ENCODE measurements around the gene BCO1.
A peak's percentile ranks its signal among the peaks of the same experiment; 100 is the strongest.

BCO1 gene

DNA sequence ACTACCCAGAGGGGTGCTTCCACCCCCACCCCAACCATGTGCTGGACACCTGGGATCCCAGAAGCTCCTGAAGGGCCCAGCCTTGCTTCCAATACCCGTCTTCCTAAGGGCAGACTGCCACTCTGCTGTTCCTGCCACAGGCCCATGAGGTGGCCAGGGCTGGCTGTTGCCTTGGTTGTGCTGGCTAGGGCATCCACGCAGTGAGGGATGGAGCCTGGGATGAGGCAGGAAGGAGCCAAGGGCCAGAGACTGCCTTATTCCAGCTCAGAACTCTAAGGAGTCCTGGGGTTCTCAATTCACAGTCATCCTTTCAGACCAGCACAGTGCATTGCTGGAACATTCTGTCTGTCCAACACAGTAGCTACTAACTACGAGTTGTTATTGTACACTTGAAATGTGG lies 37.8 kb downstream of the BCO1 start:
- peak; percentile 59 for DNase-seq

DNA sequence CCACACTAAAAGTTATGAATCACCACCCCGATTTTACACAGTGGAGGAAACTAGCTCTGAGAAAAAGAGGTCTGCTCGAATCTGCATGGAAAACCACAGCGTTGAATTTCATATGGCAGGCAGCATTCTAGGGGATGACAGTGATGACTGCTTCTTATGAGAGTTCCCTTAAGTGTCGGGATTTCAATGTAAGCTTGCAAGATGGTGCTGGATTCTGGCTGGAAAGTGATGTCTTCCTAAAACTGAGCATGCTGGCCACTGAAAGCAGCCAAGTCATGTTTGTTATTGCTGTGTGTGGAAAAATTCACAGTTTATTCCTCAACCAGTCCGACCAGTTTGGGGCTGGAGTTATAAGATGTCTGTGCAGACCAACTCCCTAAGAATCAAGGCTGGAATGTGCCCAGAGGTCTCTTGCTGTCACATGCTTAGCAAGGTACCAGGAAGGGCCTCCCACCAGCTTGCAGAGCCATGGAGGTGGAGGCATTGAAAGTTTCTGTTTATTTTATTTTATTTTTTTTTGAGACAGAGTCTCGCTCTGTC lies 39.1 kb downstream of the BCO1 start:
- no peak for DNase-seq

DNA sequence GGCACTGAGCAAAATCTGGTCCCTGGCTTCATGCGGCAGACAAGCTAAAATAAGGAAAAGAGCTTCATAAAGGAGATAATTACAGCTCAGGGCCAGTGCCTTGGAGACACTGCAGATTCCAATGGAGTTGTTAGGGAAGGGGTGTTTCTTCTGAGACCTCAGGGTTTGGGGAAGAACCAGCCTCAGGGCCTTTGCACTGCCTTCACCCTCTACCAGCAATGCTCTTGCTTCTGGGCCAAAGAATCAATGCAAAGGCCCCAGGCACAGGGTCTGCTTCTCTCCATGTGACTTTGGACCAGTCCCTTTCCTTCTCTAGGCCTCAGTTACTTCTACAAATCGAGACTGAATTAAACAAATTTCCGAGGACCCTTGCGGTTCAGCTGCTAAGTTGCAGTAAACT lies 40.0 kb downstream of the BCO1 start:
- DNase-seq = no peak

DNA sequence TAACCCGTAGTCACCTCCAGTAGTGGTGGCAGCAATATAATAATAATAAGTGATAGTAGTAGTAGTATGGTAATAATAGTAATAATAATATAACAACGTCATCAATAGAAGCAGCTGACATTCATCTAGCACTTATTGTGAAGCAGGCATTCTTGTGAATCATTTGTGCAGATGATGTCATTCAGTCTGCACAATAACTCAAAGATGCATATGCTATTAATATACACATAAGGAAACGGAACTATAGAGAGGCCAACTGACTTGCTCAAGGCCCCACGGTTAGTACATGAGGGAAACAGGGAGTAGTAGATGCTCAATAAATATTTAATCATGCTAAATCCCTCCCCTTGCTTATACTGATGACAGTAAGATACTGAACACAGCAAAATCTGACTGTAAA lies 40.9 kb downstream of the BCO1 start:
- DNase-seq = no peak

DNA sequence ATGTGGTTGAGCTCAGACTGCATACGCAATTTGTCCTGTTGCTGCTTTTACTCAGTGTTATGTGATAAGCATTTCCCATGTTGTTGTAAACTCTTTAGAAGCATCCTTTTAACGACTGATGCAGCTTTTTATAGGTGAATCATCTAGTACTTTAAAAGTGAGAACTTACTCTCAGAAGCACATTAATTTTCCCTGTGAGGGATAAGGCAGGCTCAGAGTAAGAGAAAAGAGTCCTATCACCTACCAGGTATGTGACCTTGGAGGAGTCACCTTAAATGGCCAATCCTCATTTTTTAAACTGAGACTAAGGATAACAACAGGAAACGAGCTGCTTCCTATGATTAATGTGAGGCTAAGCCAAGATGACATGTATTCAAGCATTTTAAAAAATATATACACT lies 41.9 kb downstream of the BCO1 start:
- no peak for DNase-seq

DNA sequence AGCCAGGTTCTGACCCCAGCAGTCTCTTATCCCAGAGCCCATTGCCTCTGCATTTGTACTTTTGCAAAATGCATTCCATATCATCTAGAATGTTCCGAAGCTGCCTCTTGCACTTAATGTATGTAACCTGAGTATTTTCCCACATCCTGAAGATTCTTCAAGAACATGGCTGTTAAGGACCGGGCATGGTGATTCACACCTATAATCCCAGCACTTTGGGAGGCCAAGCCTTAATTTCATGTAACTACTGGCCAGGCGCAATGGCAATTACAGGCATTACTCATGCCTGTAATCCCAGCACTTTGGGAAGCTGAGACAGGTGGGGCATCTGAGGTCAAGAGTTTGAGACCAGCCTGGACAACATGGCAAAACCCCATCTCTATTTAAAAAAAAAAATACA lies 44.6 kb downstream of the BCO1 start:
- no peak for DNase-seq

DNA sequence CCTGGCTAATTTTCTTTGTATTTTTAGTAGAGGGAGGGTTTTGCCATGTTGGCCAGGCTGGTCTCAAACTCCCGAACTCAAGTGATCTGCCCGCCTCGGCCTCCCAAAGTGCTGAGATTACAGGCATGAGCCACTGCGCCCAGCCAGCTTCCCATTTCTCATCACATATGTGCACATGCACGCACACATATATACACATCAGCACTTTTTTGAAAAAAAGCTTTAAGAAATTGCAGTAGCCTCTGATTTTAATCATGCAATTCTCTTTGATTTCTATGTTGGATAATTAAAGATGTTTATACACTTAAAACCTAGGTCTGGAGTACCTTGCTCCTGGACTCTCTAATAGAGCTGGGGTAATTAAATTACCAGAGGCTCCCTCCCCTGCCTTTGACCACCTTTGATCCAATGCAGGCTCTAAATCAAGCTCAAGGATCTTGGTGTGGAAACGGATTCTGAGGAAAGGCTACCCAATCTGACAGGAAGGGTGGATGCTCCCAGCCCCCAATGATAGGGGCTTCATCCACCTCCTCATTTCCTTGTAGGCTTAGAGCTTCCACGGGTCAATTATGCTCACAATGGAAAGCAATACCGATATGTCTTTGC lies 46.6 kb downstream of the BCO1 start:
- DNase-seq = no peak

DNA sequence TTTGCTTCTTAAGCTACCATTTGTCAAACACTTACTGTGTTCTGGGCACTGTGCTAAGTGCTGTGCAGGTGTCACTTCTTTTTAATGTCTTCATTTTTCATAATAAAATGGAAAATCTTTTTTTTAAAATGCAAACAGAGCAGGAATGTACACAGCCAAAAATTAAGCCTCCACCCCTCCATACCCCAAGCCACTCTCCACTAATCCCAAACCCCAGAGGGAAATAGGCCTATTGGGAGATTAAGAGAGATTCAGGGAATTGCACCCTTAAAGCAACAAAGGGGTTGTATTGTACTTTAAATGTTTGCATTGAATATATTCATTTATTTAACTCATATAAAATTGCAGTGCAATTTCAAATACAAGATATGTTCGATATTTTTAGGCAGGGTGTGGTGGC lies 47.7 kb downstream of the BCO1 start:
- DNase-seq = no peak

DNA sequence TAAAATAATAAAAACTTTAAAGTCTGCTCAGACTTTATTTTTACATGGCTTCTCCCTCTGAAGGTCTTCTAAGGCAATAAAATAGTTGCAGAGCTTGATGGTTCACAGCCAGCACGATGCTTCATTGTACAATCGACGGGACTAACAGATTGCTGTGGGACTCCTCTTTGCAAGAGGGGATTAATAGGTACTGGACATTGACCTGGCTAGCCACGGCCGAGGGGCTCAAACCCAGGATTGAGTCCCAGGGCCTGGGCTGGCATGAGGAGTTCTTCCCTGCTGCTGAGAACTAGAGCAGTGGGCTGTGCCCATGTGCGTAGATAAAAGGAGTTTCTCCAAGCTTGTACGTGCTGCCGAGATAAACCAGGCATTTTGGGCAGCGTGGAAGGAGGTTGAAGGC lies 52.6 kb downstream of the BCO1 start:
- DNase-seq = no peak

DNA sequence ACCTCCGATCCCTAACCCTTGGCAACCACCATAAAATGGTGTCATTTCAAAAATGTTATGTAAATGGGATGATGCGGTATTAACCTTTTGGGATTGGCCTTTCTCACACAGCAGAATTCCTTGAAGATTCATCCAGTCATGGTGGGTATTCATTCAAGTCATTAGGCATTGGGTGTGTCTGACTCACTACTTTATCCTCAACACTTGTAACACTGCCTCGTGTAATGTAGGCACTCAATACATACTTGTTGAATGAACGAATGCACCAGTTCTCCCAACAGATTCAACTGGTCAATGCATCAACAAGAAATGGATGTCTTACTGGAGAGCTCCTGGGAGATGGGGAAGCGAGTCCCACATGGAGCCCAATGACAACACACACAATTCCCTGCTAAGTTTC lies 54.4 kb downstream of the BCO1 start:
- DNase-seq = no peak

DNA sequence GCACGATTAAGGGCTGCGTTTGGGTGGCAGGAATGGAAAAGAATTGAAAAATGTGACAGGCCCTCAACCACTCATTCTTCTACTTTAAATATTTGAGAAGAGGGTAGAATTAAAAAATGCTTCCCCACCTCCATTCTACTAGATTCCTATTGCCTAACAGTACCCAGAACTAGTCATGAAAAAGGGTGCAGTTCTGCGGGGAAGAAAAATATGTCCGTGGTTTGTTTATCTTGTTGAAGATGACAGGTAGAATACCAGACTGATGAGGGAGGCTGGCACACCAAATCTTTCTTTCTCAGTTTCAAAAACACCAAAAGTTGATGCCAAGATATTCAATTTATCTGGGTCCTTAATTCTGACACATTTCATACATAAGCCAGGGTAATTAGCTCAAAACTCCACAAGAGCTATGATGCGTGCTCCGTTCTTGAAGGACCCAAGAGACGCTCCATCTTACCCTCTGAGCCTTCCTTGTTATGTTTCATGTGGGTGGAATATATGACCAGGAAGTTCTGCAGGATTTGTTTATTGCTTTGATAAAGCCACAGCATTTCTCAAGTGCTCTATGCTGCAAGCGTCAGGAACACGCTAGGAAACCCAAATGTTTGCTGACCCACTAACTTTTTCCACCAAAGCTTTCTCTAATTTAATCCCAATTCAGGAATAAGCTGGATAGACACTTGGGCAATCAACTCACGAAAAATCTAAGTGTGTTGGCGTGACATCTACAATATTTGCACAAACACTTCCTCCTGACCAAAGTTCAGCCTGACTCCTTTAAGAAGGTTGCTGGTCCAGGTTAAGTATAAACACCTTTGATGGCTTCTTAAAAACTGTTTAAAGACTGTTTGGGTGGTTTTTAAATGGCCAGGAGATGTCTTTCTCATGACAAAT lies 55.7 kb downstream of the BCO1 start:
- no peak for DNase-seq

DNA sequence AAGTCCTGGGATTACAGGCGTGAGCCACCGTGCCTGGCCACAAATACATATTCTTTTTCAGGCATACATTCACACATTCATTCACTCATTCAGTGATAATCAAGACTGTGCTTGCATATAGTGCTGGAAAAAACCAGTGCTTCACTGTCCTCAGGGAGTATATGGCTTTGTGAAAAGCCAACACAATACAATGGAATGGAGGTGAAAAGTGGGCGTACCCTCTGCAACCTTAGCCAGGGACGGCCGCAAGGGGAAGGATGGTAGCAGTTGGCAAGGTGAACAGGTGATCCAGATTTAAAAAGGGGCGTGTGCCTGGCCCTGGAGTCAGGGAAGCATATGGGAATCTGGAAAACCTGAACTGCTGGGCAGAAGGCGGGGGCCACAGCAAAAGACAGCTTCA lies 58.1 kb downstream of the BCO1 start:
- no peak for DNase-seq

DNA sequence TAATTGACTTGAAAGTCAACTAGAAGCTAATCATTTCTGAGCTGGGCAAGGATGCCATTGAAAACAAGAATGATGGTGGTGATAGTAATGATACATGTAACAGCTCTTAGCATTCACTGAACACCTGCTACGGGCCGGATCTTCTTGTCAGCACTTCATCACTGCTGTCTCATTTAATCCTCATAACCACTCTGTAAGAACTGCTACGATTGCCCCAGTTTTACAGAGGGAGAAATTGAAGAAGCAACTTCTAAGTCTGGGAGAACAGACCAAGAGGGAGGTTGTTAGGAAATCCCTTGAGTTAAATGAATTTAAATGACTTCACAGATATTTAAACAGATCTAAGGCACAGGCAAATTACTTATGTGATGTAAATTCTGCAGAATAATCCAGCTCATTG lies 69.3 kb downstream of the BCO1 start:
- no peak for DNase-seq

DNA sequence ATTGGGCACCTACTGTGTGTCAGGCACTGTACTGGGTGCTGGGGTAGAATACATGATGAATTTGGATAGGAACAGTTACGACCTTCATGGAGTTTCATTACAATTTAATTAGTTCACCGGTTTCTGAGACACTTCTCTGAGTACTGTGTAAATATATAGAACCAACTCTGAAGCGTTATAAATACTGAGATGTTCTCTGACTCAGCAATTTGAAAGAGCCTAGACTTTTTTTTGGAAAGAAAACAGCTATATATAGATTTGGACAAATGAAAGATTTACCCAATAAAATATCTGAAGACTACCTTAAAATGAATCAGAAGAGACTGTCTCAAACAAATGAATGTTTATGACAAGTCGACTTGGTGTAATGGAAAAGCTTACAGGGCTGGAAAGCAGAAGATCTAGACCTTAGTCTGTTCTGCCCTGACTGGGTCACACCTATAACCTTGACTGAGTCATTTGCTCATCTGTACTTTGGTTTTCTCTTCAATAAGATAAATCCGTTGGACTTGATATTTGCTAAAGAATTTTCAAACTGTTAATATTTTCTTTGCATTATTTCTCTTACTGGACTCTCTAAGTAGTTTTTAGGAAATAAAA lies 71.7 kb downstream of the BCO1 start:
- no peak for DNase-seq

DNA sequence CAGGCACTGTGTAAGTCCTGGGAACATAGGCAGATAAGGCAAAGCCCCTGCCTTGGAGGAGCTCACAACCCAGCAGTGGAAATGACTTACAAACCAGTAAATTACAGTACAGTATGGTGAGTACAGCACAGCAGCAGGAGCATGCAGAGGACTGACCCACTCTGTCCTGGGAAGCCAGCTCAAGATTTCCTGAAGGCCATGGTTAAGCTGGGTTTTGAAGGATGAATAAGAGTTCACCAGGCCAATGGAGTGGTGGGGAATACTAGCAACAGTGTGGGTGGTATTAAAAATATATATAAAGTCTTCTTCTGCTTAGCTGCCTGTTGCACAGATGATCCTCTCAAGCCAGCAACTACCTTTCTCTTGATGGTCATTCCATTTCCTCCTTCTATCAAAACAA lies 73.3 kb downstream of the BCO1 start:
- no peak for DNase-seq

DNA sequence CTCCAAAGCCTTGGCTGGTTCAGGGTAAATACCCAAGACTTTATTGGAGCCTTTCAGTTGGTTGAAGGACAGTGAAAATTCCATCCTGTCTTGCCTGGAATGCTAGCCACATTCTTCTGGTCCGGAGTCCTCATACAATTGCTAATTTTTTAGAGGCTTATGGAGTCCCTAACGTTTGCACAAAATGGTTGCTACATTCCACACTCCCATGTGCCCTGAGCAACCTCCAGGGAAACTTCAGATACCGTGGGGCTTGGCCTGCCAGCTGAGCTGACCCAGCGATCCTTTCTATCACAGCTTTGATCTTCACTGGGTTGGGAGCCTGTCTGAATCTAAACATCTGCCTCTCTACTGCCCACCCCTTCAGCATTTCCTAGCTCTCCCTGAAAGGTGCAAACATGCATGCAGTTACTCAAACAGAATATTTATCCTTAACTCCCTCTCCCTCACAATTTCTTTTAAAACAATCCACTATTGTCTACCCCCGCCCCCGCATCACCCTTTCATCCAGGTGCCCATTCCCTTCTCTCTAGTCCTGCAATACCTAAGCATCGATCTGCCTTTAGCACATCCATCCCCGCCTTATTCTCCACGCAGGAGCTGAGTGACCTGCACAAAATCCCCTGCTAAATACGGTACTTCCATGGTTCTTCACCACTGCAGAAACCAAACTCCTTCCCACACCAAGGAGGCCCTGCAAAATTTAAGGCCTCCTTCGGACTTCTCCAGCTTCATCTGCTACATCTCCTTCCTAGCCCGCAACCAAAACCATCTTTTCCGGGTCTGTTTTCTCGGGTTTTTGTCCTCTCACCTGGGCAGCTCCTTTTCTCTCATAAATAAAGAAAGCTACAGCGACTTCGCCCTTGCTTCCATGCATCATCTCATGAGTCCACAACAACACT lies 75.5 kb downstream of the BCO1 start:
- DNase-seq = no peak

DNA sequence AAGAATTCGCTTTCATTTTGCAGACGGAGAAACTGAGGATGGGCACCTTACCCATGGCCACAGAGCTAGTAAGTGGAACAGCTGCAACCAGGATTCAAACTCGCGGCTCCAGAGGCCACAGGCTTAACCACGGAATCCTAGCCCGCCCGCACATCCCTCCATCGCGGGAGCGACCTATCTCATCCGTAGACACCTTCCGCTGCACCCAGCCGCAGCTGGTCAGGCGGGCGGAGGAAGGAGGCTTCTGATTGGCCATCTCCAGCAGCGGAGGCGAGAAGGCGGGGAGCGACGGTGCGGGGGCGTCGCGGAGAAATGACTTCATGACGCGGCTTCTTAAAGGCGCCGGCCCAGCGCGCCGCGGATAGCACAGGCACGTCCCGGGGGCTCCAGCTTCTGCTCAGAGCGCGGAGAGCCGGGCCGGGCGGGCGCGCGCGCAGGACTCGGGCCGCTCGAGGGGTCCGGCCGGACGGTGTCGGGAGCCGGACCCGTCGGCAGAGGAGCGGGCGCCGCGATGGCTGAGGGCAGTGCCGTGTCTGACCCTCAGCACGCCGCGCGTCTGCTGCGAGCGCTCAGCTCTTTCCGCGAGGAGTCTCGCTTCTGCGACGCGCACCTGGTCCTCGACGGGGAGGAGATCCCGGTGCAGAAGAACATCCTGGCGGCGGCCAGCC lies 76.2 kb downstream of the BCO1 start, which contains the start of gene GAN:
Gene GAN, plus strand, starts transcription at position 360 of the 668 bp plus-strand sequence. Its CDS starts 152 bp downstream, at position 512.
- peak; percentile 96 for DNase-seq

DNA sequence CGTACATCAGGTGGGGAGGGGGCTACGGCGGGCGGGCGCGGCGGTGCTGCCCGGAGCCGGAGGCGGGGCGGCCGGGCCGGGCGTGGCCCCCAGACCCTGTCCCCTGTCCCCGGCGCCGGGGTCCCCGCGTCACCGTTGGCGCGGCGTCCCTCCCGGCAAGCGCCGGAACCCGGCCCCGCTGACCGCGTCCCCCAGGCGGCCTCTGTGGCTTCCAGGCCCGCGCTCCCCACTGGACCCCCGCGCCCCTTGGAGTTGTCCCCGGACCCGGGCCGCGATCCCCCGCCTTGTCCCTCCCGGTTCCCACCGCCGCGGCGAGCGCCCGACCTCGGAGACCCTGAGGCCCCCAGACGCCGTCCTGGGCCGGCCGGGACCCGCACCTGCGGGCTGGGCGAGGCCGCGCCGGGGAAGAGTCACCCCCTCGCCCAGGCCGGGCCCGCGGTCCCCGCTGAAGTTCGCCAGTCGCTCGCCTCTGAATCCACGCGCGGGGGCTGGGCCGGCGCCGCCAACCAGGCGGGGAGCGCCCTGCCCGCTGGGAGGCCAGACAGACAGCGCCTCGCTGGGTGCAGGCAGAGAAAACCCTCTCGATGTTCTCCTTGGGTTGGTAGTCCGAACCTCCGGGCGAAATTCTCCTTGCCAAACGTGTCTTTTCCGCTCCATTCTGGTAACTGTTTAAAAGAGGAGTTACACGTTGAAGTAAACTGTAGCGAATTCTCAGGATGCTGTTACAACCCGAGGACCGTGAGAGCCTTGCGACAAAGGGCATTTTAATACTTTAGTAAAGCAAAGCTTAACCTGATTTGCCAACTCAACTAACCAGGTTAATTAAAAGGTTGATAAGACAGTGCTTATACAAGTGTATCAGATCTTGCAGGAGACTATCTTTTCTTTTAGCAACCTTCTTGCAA lies 77.0 kb downstream of the BCO1 start:
- peak; percentile 22 for DNase-seq

DNA sequence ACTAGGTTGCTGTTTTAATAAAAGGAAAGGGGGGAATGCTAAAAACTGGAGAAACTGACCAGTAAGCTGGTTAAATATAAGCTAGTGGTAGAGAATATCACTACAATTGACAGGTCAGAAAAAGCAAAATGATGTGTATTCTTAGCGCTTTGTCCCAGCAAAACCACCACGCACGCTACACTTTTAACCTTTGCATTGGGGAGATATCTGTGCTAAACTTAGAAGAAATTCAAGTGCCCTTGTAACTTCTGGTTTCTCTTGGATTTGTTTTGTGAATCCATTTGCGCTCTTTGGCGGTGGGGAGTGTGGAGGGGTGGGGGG lies 77.6 kb downstream of the BCO1 start:
- no peak for DNase-seq

DNA sequence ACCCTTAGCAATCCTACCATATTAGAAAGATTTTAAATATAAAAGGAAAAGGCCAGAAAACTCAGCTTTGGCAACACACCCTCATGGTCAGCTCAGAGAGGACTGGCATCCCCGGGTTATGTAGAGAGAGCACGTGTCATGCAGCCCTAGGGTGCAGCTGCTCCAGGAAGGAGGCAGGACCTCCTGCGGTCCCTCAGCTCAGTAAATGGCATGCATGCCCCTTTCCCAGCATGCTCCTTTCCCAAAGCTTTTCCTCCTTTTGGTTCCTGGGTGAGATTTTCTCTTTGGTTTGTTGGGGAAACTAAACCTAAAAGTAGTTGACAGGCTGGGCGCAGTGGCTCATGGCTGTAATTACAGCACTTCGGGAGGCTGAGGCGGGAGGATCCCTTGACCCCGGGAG lies 80.2 kb downstream of the BCO1 start:
- no peak for DNase-seq

DNA sequence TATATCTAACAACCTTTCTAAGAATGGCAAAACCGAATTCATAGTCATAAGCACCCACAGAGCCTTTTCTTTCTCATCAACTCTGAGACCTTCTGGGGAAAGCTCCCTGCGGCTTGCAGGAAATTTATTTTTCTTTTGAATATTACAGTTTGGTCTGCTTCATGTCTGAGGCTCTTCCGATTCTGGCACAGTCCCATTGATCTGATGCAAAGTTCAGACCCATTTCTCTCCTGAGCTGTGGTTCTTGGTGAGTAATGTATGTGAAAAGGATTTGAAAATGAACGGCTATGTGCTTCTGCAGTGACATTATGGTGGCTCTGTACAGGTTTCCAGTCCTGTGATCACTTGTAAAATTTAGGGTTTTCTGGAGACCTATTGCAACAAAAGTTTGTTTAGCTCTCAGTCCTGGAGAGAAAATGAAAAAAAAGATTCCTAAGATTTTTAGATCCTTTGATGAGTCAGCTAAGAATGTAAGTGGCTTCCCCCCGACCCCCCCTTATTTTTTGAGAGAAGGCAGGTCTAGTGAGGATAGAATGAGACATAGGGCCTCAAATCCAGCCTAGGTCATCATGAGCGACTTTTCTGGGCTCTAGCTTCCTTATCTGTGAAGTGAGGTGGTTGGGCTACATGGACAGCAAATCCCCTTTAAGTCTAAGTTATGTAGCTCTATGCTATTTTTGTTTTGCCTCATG lies 80.9 kb downstream of the BCO1 start:
- no peak for DNase-seq

Measured in midbrain (tissue), 1 donor.